Nucleus accumbens (tissue), 56 donors: ENCODE results near the gene F11R.
"Not testable (repeated sequence)": the region's sequence is repeated elsewhere in the genome, so short reads cannot be mapped to it uniquely, and the experiment has no call there.

ENCODE experiments used
- DNase-seq, 56 donors: peaks; one replicate each; lab custom pipeline; 2025; lab: John Stamatoyannopoulos, UW

F11R gene

DNA sequence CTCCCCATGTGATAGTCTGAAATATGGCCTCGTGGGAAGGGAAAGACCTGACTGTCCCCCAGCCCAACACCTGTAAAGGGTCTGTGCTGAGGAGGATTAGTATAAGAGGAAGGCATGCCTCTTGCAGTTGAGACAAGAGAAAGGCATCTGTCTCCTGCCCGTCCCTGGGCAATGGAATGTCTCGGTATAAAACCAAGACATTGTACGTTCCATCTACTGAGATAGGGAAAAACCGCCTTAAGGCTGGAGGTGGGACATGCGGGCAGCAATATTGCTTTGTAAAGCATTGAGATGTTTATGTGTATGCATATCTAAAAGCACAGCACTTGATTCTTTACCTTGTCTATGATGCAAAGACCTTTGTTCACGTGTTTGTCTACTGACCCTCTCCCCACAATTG, 3.8 kb downstream of the F11R start:
- DNase-seq, result not testable (repeated sequence)

DNA sequence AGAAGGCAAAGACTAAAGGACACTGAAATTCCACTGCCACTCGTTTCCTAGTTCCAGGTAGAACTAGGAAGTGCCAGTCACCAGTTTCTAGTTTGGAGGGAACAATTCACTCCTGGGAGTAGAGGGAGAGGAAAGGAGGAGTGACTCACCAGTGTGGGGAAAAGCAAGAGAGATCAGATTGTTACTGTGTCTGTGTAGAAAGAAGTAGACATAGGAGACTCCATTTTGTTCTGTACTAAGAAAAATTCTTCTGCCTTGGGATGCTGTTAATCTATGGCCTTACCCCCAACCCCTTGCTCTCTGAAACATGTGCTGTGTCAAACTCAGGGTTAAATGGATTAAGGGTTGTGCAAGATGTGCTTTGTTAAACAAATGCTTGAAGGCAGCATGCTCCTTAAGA, 4.3 kb downstream of the F11R start:
- DNase-seq, result not testable (repeated sequence)

- DNase-seq, result peak in 32 of 56 donors; percentile 3 to 59 (median 11)
These were observed 7.3 kb downstream of the F11R start for GRCh38 chr1:161013488-161014230.

GRCh38 chr1:161013131-161013487, 7.8 kb downstream of the F11R start:
- no peak for DNase-seq

DNA sequence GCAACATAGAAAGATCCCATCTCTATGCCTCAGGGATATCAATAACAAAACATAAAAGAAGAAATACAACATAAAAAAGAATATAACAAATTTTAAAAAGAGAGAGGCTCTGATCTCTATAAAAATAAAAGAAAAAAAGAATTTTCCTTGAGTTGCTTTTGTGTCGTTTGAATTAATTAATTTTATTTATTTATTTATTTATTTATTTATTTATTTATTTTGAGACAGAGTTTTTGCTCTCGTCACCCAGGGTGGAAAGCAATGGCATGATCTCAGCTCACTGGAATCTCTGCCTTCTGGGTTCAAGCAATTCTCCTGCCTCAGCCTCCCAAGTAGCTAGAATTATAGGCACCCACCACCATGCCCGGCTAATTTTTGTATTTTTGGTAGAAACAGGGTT, 8.5 kb downstream of the F11R start:
- no peak for DNase-seq

GRCh38 chr1:161009602-161010211, 11.2 kb downstream of the F11R start:
- DNase-seq, result no peak

DNA sequence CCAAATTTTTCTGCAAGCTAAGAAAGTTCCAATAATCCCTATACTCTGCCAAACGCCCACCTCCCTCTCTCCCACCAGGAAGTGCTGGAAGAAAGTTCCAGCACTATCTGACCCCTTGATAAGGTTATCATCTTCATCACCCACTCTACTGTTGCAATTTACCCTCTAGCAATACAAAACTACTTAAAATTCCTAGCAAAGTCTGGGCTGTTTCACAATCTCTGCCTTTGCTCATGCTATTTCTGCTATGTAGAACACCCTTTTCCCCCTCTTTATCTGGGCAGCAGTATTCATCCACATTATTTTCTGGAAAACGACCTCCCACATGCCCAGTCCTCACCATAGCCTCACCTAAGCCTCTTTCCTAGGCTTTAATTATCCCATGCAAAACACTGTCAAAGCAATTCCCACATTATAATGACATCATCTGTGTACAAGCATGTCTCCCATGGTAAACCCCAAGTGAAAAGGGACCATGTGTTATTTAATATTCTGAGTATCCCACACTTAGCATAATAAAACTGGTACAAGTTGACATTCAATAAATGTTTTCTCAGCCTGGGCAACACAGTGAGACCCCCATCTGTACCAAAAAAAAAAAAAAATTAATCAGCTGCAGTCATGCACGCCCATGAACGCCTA, 12.0 kb downstream of the F11R start:
- no peak for DNase-seq

GRCh38 chr1:161007369-161007768, 13.6 kb downstream of the F11R start:
- no peak for DNase-seq

GRCh38 chr1:161006563-161006962, 14.4 kb downstream of the F11R start:
- DNase-seq, result no peak

- DNase-seq, result no peak
These were observed 19.4 kb downstream of the F11R start for GRCh38 chr1:161001525-161001924.

GRCh38 chr1:161000736-161001480, 20.0 kb downstream of the F11R start:
- DNase-seq, result no peak

- DNase-seq, result no peak
These were observed 21.6 kb downstream of the F11R start for GRCh38 chr1:160999376-160999775.

GRCh38 chr1:160997323-160998038, 23.5 kb downstream of the F11R start:
- DNase-seq, result peak in 27 of 56 donors; percentile 1 to 57 (median 11)

DNA sequence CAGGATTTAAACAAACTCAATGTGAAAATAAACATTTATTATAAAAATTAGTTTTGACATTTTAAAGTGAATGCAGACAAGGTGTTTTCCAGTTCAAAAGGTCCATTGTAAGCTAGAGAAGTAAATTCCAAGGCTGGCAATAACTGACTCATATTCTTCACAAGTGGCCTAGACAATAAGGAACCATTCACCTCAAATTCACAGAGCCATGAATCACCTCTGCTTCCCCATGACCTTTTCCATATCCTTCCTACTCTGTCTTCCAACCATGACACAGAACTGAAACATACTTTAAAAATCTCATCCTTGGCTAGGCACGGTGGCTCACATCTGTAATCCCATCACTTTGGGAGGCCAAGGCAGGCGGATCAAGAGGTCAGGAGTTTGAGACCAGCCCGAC, 24.8 kb downstream of the F11R start:
- DNase-seq, result no peak

GRCh38 chr1:160993544-160994193, 27.3 kb downstream of the F11R start:
- DNase-seq, result no peak

DNA sequence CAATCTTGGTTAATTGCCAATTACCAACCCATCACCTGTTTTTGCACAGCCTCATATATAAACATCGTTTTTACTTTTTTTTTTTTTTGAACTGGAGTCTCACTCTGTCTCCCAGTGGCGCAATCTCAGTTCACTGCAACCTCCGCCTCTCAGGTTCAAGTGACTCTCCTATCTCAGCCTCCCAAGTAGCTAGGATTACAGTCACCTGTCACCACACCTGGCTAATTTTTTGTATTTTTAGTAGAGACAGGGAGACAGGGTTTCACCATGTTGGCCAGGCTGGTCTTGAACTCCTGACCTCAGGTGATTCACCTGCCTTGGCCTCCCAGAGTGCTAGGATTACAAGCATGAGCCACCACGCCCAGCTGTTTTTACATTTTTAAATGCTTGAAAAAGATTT, 28.9 kb downstream of the F11R start:
- DNase-seq, result not testable (repeated sequence)

- no peak for DNase-seq
These were observed 33.4 kb downstream of the F11R start for GRCh38 chr1:160987359-160988050.

DNA sequence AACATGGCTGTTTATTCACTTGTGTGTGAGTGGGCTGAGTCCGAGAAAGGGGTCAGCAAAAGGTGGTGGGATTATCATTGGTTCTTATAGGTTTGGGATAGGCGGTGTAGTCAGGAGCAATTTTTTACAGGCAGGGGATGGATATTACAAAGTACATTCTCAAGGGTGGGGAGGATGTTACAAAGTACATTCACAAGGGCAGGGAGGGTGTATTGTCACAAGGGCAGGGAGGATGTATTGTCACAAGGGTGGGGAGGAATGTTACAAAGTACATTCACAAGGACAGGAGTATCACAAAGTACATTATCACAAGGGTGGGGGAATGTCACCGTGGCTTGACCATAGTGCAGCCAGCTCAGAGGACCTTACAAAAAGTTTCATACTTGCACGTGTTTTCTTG, 35.2 kb downstream of the F11R start:
- no peak for DNase-seq
